ENCODE measurements around the gene SGMS1.

DNA sequence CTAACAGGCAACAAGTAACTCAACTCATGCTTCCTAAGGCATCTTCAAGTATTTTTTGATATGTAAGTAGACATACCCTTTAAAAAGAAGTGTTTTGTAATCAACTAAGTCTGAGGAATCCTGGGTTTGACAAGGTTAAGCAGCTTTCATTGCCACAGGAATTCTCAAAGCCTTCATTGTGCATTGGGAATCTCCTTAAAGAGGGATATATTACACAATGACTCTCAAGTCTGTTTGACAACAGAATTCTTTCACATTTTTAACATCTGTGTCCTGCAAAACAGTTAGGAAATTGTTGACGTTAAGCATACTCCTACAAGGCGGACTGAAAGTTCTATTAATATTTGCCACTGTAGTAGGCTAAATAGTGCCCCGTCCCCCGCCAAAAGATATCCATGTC, 71.4 kb downstream of the SGMS1 start:
- no peak for TF ChIP-seq POLR2A (IDR thresholded peaks at IDR 0.05)
- TF ChIP-seq, protein P1, sequence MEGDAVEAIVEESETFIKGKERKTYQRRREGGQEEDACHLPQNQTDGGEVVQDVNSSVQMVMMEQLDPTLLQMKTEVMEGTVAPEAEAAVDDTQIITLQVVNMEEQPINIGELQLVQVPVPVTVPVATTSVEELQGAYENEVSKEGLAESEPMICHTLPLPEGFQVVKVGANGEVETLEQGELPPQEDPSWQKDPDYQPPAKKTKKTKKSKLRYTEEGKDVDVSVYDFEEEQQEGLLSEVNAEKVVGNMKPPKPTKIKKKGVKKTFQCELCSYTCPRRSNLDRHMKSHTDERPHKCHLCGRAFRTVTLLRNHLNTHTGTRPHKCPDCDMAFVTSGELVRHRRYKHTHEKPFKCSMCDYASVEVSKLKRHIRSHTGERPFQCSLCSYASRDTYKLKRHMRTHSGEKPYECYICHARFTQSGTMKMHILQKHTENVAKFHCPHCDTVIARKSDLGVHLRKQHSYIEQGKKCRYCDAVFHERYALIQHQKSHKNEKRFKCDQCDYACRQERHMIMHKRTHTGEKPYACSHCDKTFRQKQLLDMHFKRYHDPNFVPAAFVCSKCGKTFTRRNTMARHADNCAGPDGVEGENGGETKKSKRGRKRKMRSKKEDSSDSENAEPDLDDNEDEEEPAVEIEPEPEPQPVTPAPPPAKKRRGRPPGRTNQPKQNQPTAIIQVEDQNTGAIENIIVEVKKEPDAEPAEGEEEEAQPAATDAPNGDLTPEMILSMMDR (IDR thresholded peaks at IDR 0.05), result no peak

Data from testis (tissue), 2 donors.